IMR-90 (cell line): ENCODE measurements around the gene BLVRA. TPM values are rescaled to one million over a fixed set of nuclear protein-coding genes. Genes with fewer than 3 reads are reported as not detected.

ENCODE experiments used
- ATAC-seq: fragments of 200-7000 bp; cut with Tn5 transposase; 2 replicates; pipeline ENCODE4 v1.9.1; 2020; ENCODE audit warnings: low read depth, mild to moderate bottlenecking, moderate library complexity
- BruUV-seq: library from RNA; stranded (reverse); fragments of 400-500 nt; replicated peaks from 2 replicates; lab custom pipeline; 2021; lab: Mats Ljungman, UMichigan
- CTCF ChIA-PET: fragments of 300-600 bp; formaldehyde crosslinking; extraction: SDS; loops from one replicate; lab custom pipeline; 2021; ENCODE audit warnings: antibody characterized with exemption; lab: Yijun Ruan, JAX
- POLR2A ChIA-PET: fragments of 300-600 bp; sonication (Branson Sonifier 250); formaldehyde crosslinking; loops from one replicate; lab custom pipeline; 2022; ENCODE audit warnings: antibody characterized with exemption; ENCODE audit not compliant: unreplicated experiment; lab: Charles Lee
- DNase-seq: peaks from one replicate; pipeline ENCODE4 v3.0.0; 2013
- H2AFZ ChIP-seq: replicated peaks from 2 replicates; pipeline ENCODE3; 2013; ENCODE audit warnings: low read length, mild to moderate bottlenecking; ENCODE audit not compliant: poor library complexity
- H2AK5ac ChIP-seq: 2 replicates; pipeline ENCODE4 v1.6.1; 2013; ENCODE audit warnings: low read depth, low read length, inconsistent platforms
- H2AK9ac ChIP-seq: replicated peaks from 2 replicates; pipeline ENCODE3; 2013; ENCODE audit warnings: mild to moderate bottlenecking, low read depth, low read length, moderate library complexity; ENCODE audit not compliant: poor library complexity
- H2BK120ac ChIP-seq: 2 replicates; pipeline ENCODE4 v1.6.1; 2013; ENCODE audit warnings: low read depth, low read length, inconsistent platforms
- H2BK15ac ChIP-seq: 3 replicates; pipeline ENCODE4 v1.6.1; 2013; ENCODE audit warnings: low read depth, low read length, inconsistent platforms
- H2BK20ac ChIP-seq: 2 replicates; pipeline ENCODE4 v1.6.1; 2013; ENCODE audit warnings: low read depth, mild to moderate bottlenecking, inconsistent platforms, low read length, moderate library complexity
- H2BK5ac ChIP-seq: 2 replicates; pipeline ENCODE4 v1.6.1; 2013; ENCODE audit warnings: mild to moderate bottlenecking, low read depth, low read length, inconsistent platforms; ENCODE audit not compliant: poor library complexity, severe bottlenecking
- H3K14ac ChIP-seq: replicated peaks from 2 replicates; pipeline ENCODE4 v1.6.1; 2013; ENCODE audit warnings: low read depth, low read length, inconsistent platforms
- H3K18ac ChIP-seq: 2 replicates; pipeline ENCODE4 v1.6.1; 2013; ENCODE audit warnings: low read depth, low read length, control low read depth
- H3K23ac ChIP-seq: 2 replicates; pipeline ENCODE4 v1.6.1; 2013; ENCODE audit warnings: low read depth, low read length, inconsistent platforms
- H3K27ac ChIP-seq: 2 replicates; pipeline ENCODE4 v1.5.1; 2013; ENCODE audit warnings: mild to moderate bottlenecking, control low read depth, low read length; ENCODE audit not compliant: insufficient read depth
- H3K27me3 ChIP-seq: 2 replicates; pipeline ENCODE4 v1.6.1; 2013; ENCODE audit warnings: low read length; ENCODE audit not compliant: control insufficient read depth, insufficient read depth
- H3K36me3 ChIP-seq: 2 replicates; pipeline ENCODE4 v1.6.1; 2013; ENCODE audit warnings: low read length, mixed read lengths; ENCODE audit not compliant: control insufficient read depth, insufficient read depth
- H3K4ac ChIP-seq: 2 replicates; pipeline ENCODE4 v1.6.1; 2013; ENCODE audit warnings: low read depth, low read length, inconsistent platforms
- H3K4me1 ChIP-seq: 2 replicates; pipeline ENCODE4 v1.6.1; 2013; ENCODE audit warnings: low read length, mixed read lengths; ENCODE audit not compliant: control insufficient read depth, insufficient read depth
- H3K4me2 ChIP-seq: 2 replicates; pipeline ENCODE4 v1.6.1; 2013; ENCODE audit warnings: low read depth, mild to moderate bottlenecking, control low read depth, low read length, moderate library complexity
- H3K4me3 ChIP-seq: 2 replicates; pipeline ENCODE4 v1.5.1; 2013; ENCODE audit warnings: low read depth, mild to moderate bottlenecking, control low read depth, low read length, moderate library complexity; ENCODE audit not compliant: insufficient read depth
- H3K56ac ChIP-seq: 2 replicates; pipeline ENCODE4 v1.6.1; 2013; ENCODE audit warnings: low read length, inconsistent platforms; ENCODE audit not compliant: insufficient read depth; ENCODE audit errors: extremely low read depth
- H3K79me1 ChIP-seq, 2 experiments: 2 replicates each; pipeline ENCODE4 v1.6.1; 2013; ENCODE audit warnings: low read length in 2 of 2, inconsistent platforms in 1 of 2, low read depth in 1 of 2
- H3K9ac ChIP-seq: 2 replicates; pipeline ENCODE4 v1.6.1; 2013; ENCODE audit warnings: low read depth, low read length, control low read depth
- H3K9me1 ChIP-seq: 2 replicates; pipeline ENCODE4 v1.6.1; 2013; ENCODE audit warnings: low read length, inconsistent platforms; ENCODE audit not compliant: insufficient read depth
- H3K9me3 ChIP-seq: 2 replicates; pipeline ENCODE4 v1.6.1; 2013; ENCODE audit warnings: low read length; ENCODE audit not compliant: control insufficient read depth, insufficient read depth
- H4K20me1 ChIP-seq: 2 replicates; pipeline ENCODE4 v1.6.1; 2013; ENCODE audit warnings: low read length, inconsistent platforms; ENCODE audit not compliant: insufficient read depth
- H4K5ac ChIP-seq: 2 replicates; pipeline ENCODE4 v1.6.1; 2013; ENCODE audit warnings: mild to moderate bottlenecking, low read depth, low read length, control low read depth
- H4K8ac ChIP-seq, 2 experiments: 2 replicates each; pipeline ENCODE4 v1.6.1; 2013; ENCODE audit warnings: low read depth in 2 of 2, low read length in 2 of 2, control low read depth in 1 of 2, inconsistent platforms in 1 of 2
- H4K91ac ChIP-seq: 2 replicates; pipeline ENCODE4 v1.6.1; 2013; ENCODE audit warnings: low read depth, low read length, inconsistent platforms; ENCODE audit not compliant: insufficient read depth
- MAZ ChIP-seq: IDR thresholded peaks from 2 replicates; pipeline ENCODE4 v1.6.1; 2012; ENCODE audit warnings: low read depth, mild to moderate bottlenecking, low read length, improper control_type of control experiment, moderate library complexity, borderline replicate concordance
- WGBS, 2 experiments: methylation state at CpG; one replicate each; pipeline versions ENCODE4 v1.1.5 to v1.1.7; 2013; ENCODE audit warnings: missing lambda C conversion rate in 2 of 2; ENCODE audit not compliant: insufficient read length in 1 of 2; ENCODE audit errors: extremely low coverage in 2 of 2; 5-methylcytosine and 5-hydroxymethylcytosine counted together
- dilution Hi-C: fragments of 300-500 bp; cut with HindIII; formaldehyde crosslinking; loops from one replicate; pipeline ENCODE4 v1.14.3; 2018; ENCODE audit warnings: low sequenced_read_pairs; ENCODE audit not compliant: unreplicated experiment
- in situ Hi-C: fragments of 300-500 bp; cut with MboI; formaldehyde crosslinking; loops from 3 replicates; pipeline ENCODE4 v1.14.3; 2019; ENCODE audit warnings: low sequenced_read_pairs, inconsistent platforms, mixed read lengths
- intact Hi-C: fragments of 100-400 bp; cut with micrococcal nuclease; formaldehyde crosslinking; loops from 2 replicates; pipeline ENCODE4 v1.10.0; 2022
- polyA plus RNA-seq, 3 experiments: library from polyadenylated mRNA; depleted of rRNA; stranded (reverse); fragments of >200 nt; gene quantifications; 2 replicates each; pipeline ENCODE4 v1.2.3, GENCODE V29; 2012; ENCODE audit warnings: low replicate concordance in 1 of 3
- total RNA-seq: library from RNA; depleted of rRNA; stranded (reverse); fragments of >200 nt; gene quantifications from 2 replicates; pipeline ENCODE4 v1.2.3, GENCODE V29; 2012

The BLVRA gene
- total and polyA plus RNA-seq, 2 of the 4 experiments (the other 2 are of a cell fraction) = 32.3 to 47.1 TPM

DNA sequence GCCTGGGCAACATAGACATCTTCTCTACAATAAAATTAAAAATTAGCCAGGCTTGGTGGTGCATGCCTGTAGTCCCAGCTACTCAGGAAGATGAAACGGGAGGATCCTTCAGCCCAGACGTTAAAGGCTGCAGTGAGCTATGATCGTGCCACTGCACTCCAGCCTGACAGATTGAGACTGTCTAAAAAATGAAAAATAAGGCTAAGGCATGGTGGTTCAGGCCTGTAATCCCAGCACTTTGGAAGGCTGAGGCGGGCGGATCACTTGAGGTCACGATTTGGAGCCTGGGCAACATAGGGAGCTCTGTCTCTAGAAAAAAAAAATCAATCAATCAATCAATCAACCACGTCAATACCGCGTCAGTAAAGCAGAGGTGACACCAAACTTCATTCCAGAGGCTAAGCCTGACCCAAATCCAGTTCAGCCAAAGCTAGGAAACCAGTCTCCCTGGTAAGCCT, 79.8 kb downstream of the BLVRA start:
- Histone ChIP-seq H4K20me1 (no peaks in the 10 kb centered on the region), H3K9me3 (no peaks in the 10 kb centered on the region), H2BK120ac (no peak overlapping the region), H3K9ac (0 out of 2 replicates have a peak overlapping the region, but pooled peaks have one; percentile 83), H3K36me3 (no peaks in the 10 kb centered on the region), H2BK5ac (no peak overlapping the region), H3K23ac (no peak overlapping the region), H4K91ac (peak overlapping the region; percentile 46; the same call in 1 of the 2 replicates), H2BK20ac (no peak overlapping the region), H2AFZ (peak overlapping the region; percentile 93), H3K4me3 (no peak overlapping the region), H3K79me1 (no peaks in the 10 kb centered on the region), H3K27me3 (no peaks in the 10 kb centered on the region), H2AK5ac (no peak overlapping the region), H2BK15ac (no peak overlapping the region), H3K14ac (no peak overlapping the region), H3K18ac (no peak overlapping the region), H3K4me1 (no peaks in the 10 kb centered on the region), H4K5ac (no peak overlapping the region), H3K56ac (no peak overlapping the region), H3K27ac (no peak overlapping the region), H3K4me2 (no peak overlapping the region), H3K9me1 (no peaks in the 10 kb centered on the region), H2AK9ac (no peak overlapping the region), H4K8ac (peak overlapping the region; percentile 77 to 90; a peak in 2 of 4 replicates), H3K4ac (no peak overlapping the region)
- DNase-seq (no peak), ATAC-seq (no peak)
- WGBS, 2 experiments = no CpG with 5 or more reads among the region's 9 CpGs
- CTCF ChIA-PET = interaction anchor here (0.6 to 2.0 kb wide), 11 partner anchors 10 to 257 kb away, joined by 3 to 12 read pairs (median 4); partner anchors contain the start of genes COA1 and STK17A
- no peak for TF ChIP-seq MAZ
- dilution Hi-C loops = no loop called here
- POLR2A ChIA-PET = interaction anchor here (0.6 to 0.9 kb wide), 2 partner anchors 88 to 256 kb away, joined by 3 to 4 read pairs; partner anchors contain the start of gene STK17A
- intact Hi-C loops = loop anchor here (2.0 to 10.0 kb wide), 4 partner anchors 113 to 896 kb away; no protein-coding TSS in a partner anchor
- in situ Hi-C loops = loop anchor here (5.0 to 25.0 kb wide), 3 partner anchors 116 to 901 kb away; partner anchors contain the start of genes MRPL32, PSMA2 and STK17A
- no TSS peak for BruUV-seq
